OCI-LY3 (cell line): ENCODE results near the gene SCN4A.

ENCODE experiments used
- H2AFZ ChIP-seq: fragments of 200-600, 300-600 bp; shearing (Covaris generic); 2 replicates; pipeline ENCODE4 v1.6.0; 2014; ENCODE audit warnings: antibody characterized with exemption, low read depth, low read length
- H3K27ac ChIP-seq: fragments of 200-600, 300-600 bp; sonication (generic); 2 replicates; pipeline ENCODE4 v1.5.1; 2014; ENCODE audit warnings: mild to moderate bottlenecking, low read length, moderate library complexity, mixed read lengths
- H3K27me3 ChIP-seq: fragments of 200-600, 300-600 bp; sonication (generic); 2 replicates; pipeline ENCODE4 v1.6.1; 2014; ENCODE audit warnings: low read depth, low read length, mixed read lengths
- H3K36me3 ChIP-seq: fragments of 200-600, 300-600 bp; sonication (generic); replicated peaks from 2 replicates; pipeline ENCODE3; 2014; ENCODE audit warnings: low read depth, low read length, mixed read lengths
- H3K4me1 ChIP-seq: fragments of 300-600, 200-600 bp; sonication (generic); 2 replicates; pipeline ENCODE4 v1.6.1; 2014; ENCODE audit warnings: low read length, mixed read lengths
- H3K4me2 ChIP-seq: fragments of 200-600, 300-600 bp; sonication (generic); 2 replicates; pipeline ENCODE4 v1.6.1; 2014; ENCODE audit warnings: low read length, mixed read lengths
- H3K4me3 ChIP-seq: fragments of 300-600, 200-600 bp; sonication (generic); 2 replicates; pipeline ENCODE4 v1.5.1; 2014; ENCODE audit warnings: antibody characterized with exemption, mild to moderate bottlenecking, low read length, moderate library complexity
- H3K79me2 ChIP-seq: fragments of 300-600, 200-600 bp; shearing (Covaris generic); 2 replicates; pipeline ENCODE4 v1.6.1; 2014; ENCODE audit warnings: mild to moderate bottlenecking, low read length, mixed read lengths
- H3K9ac ChIP-seq: fragments of 300-600, 200-600 bp; shearing (Covaris generic); 2 replicates; pipeline ENCODE4 v1.6.0; 2014; ENCODE audit warnings: mild to moderate bottlenecking, low read length, moderate library complexity
- H3K9me3 ChIP-seq: fragments of 200-600, 300-600 bp; shearing (Covaris generic); 2 replicates; pipeline ENCODE4 v1.6.1; 2014; ENCODE audit warnings: low read length, mixed read lengths; ENCODE audit not compliant: insufficient read depth
- H4K20me1 ChIP-seq: fragments of 200-600, 300-600 bp; sonication (generic); 2 replicates; pipeline ENCODE4 v1.6.1; 2016; ENCODE audit warnings: low read length, mixed read lengths; ENCODE audit not compliant: insufficient read depth
- CTCF ChIP-seq: fragments of 200-600, 300-600 bp; sonication (generic); IDR thresholded peaks from 2 replicates; pipeline ENCODE4 v1.5.1; 2014; ENCODE audit warnings: antibody characterized with exemption, low read length, low read depth
- EZH2phosphoT487 ChIP-seq: fragments of 200-600 bp; shearing (Covaris generic); IDR thresholded peaks from 2 replicates; pipeline ENCODE4 v1.6.1; 2018; ENCODE audit warnings: antibody characterized with exemption, mixed run types, low read depth

Gene SCN4A

GRCh38 chr17:63993368-63993985 is 20.8 kb upstream of the SCN4A start:
- no peaks in the 10 kb centered on the region for H4K20me1 ChIP-seq
- no peak overlapping the region for H3K4me3 ChIP-seq
- H3K36me3 ChIP-seq: no peaks in the 10 kb centered on the region
- H3K9me3 ChIP-seq: no peaks in the 10 kb centered on the region
- no peaks in the 10 kb centered on the region for H3K79me2 ChIP-seq
- no peak overlapping the region for H3K27ac ChIP-seq
- peaks cover 61% of the 10 kb centered on the region for H3K27me3 ChIP-seq
- TF ChIP-seq EZH2phosphoT487 (no peak), CTCF (no peak)
- H3K4me2 ChIP-seq: no peak overlapping the region
- no peak overlapping the region for H2AFZ ChIP-seq
- no peak overlapping the region for H3K9ac ChIP-seq
- H3K4me1 ChIP-seq: peaks cover 10% of the 10 kb centered on the region

- TF ChIP-seq CTCF (no peak), EZH2phosphoT487 (no peak)
- Histone ChIP-seq H3K9me3 (no peaks in the 10 kb centered on the region), H3K4me2 (no peak overlapping the region), H3K4me1 (peaks cover 3% of the 10 kb centered on the region; the same call in 1 of the 2 replicates), H3K36me3 (no peaks in the 10 kb centered on the region), H3K9ac (no peak overlapping the region), H2AFZ (no peak overlapping the region), H3K79me2 (no peaks in the 10 kb centered on the region), H3K27me3 (peaks cover 47% of the 10 kb centered on the region), H3K4me3 (no peak overlapping the region), H4K20me1 (no peaks in the 10 kb centered on the region), H3K27ac (no peak overlapping the region)
Observed at GRCh38 chr17:63991611-63992010, 18.9 kb upstream of the SCN4A start.

- H3K27me3 ChIP-seq: peaks cover 38% of the 10 kb centered on the region
- TF ChIP-seq CTCF: no peak
- no peak for TF ChIP-seq EZH2phosphoT487
- H4K20me1 ChIP-seq: no peaks in the 10 kb centered on the region
- H3K4me3 ChIP-seq: no peak overlapping the region
- no peak overlapping the region for H3K9ac ChIP-seq
- H3K9me3 ChIP-seq: no peaks in the 10 kb centered on the region
- no peak overlapping the region for H3K27ac ChIP-seq
- H3K4me1 ChIP-seq: peaks cover 3% of the 10 kb centered on the region; the same call in 1 of the 2 replicates
- H2AFZ ChIP-seq: no peak overlapping the region
- H3K79me2 ChIP-seq: no peaks in the 10 kb centered on the region
- H3K36me3 ChIP-seq: no peaks in the 10 kb centered on the region
- peak overlapping the region; percentile 96; the same call in 1 of the 2 replicates for H3K4me2 ChIP-seq
Observed at GRCh38 chr17:63989622-63990345, 17.1 kb upstream of the SCN4A start.

GRCh38 chr17:63988741-63989621 is 16.3 kb upstream of the SCN4A start:
- Histone ChIP-seq H3K9ac (no peak overlapping the region), H4K20me1 (no peaks in the 10 kb centered on the region), H2AFZ (no peak overlapping the region)

More at GRCh38 chr17:63988741-63989621, 16.3 kb upstream of the SCN4A start:
- H3K4me3 ChIP-seq: no peak overlapping the region
- TF ChIP-seq CTCF (no peak), EZH2phosphoT487 (no peak)
- no peaks in the 10 kb centered on the region for H3K9me3 ChIP-seq
- H3K4me2 ChIP-seq: no peak overlapping the region
- H3K36me3 ChIP-seq: no peaks in the 10 kb centered on the region
- no peak overlapping the region for H3K27ac ChIP-seq
- H3K27me3 ChIP-seq: peaks cover 34% of the 10 kb centered on the region
- H3K79me2 ChIP-seq: no peaks in the 10 kb centered on the region
- H3K4me1 ChIP-seq: peaks cover 3% of the 10 kb centered on the region; the same call in 1 of the 2 replicates
